Measurements from ENCODE around the gene HOXB7. TPM values are rescaled to one million over a fixed set of nuclear protein-coding genes. Genes with fewer than 3 reads are reported as not detected.

Gene HOXB7
- total and polyA plus RNA-seq, 10 of the 15 experiments (the other 5 are each of a cell fraction or from before 2014, with no cell fraction given) = 2.8 to 7.4 (median 4.2) TPM

- TF ChIP-seq CBX3 (IDR thresholded peaks at IDR 0.05; ENCODE audit: borderline replicate concordance, low read depth) (no peak), NFYB (IDR thresholded peaks at IDR 0.05; ENCODE audit: insufficient read depth, low read depth, low read length) (no peak)
These were observed 48.7 kb downstream of the HOXB7 start (continued) for GRCh38 chr17:48561884-48562810.

- ChIA-PET RAD21 (ENCODE audit: unreplicated experiment) (no interaction called here), SMC1A (ENCODE audit: uncharacterized antibody, unreplicated experiment) (interaction anchor here (1.2 to 3.3 kb wide), 2 partner anchors 23 to 49 kb away, joined by 4 to 11 read pairs; no protein-coding TSS in a partner anchor), CTCF (interaction anchor here (0.8 to 1.8 kb wide), 3 partner anchors 49 to 227 kb away, joined by 3 to 6 read pairs (median 3); no protein-coding TSS in a partner anchor), POLR2A (interaction anchor here (0.6 to 1.4 kb wide), 2 partner anchors 32 to 42 kb away, joined by 3 read pairs; no protein-coding TSS in a partner anchor)
- no peaks in the 10 kb centered on the region; a peak in 1 of 4 replicates for H3K36me3 ChIP-seq (ENCODE audit: control insufficient read depth in 2 of 2, insufficient read depth in 2 of 2, low read length in 1 of 2)
- no peaks in the 10 kb centered on the region for H3K27me3 ChIP-seq (replicated peaks in 1 of 2; ENCODE audit: control insufficient read depth in 2 of 2, insufficient read depth in 2 of 2, low read length in 1 of 2)
- no peaks in the 10 kb centered on the region for H4K20me1 ChIP-seq (ENCODE audit: control insufficient read depth, insufficient read depth)
- DNase-seq (ENCODE audit: low read depth, low spot score) (no peak), ATAC-seq (no peak), FAIRE-seq (no peak)
- H3K9ac ChIP-seq (ENCODE audit: control insufficient read depth, insufficient read depth, low read length) = no peak overlapping the region
- 60% methylated on average over 13 of the region's 14 CpGs for WGBS (ENCODE audit: insufficient coverage, insufficient replicate concordance, low lambda C conversion rate, missing lambda C conversion rate)
- H3K4me2 ChIP-seq (ENCODE audit: control insufficient read depth, insufficient read depth) = no peak overlapping the region
- no TSS peak for BruUV-seq (replicated peaks)
- in situ Hi-C loops (cut with MboI) = no loop called here
- intact Hi-C loops (cut with micrococcal nuclease; ENCODE audit: unreplicated experiment) = no loop called here
- no peak overlapping the region for H3K27ac ChIP-seq (ENCODE audit: control insufficient read depth, insufficient read depth)
- H2AFZ ChIP-seq (ENCODE audit: control insufficient read depth, low read depth, low read length) = no peak overlapping the region
- no peaks in the 10 kb centered on the region for H3K9me3 ChIP-seq (replicated peaks; ENCODE audit: control insufficient read depth, insufficient read depth, low read length)
- no peak overlapping the region for H3K4me3 ChIP-seq
- H3K4me1 ChIP-seq (ENCODE audit: control insufficient read depth, insufficient read depth, low read length) = no peaks in the 10 kb centered on the region
- no peaks in the 10 kb centered on the region for H3K79me2 ChIP-seq (ENCODE audit: control insufficient read depth, insufficient read depth, low read length)
- no peak for TF ChIP-seq EGR1 (IDR thresholded peaks at IDR 0.05; ENCODE audit: borderline replicate concordance in 1 of 2, low read depth in 2 of 2, low read length in 2 of 2)
- no peak for TF ChIP-seq IKZF2 (IDR thresholded peaks at IDR 0.05)
- no peak for TF ChIP-seq HSF1 (IDR thresholded peaks at IDR 0.05; ENCODE audit: low read depth, low read length)
- no peak for TF ChIP-seq ZZZ3 (IDR thresholded peaks at IDR 0.05; ENCODE audit: control insufficient read depth, insufficient read length, low read depth)
- no peak for TF ChIP-seq ZNF687 (IDR thresholded peaks at IDR 0.05)
- no peak for TF ChIP-seq IRF3 (IDR thresholded peaks at IDR 0.05)
- no peak for TF ChIP-seq RCOR1 (conservative IDR thresholded peaks at IDR 0.05; ENCODE audit: low read depth, low read length)
- TF ChIP-seq YBX1 (IDR thresholded peaks at IDR 0.05) = no peak
These were observed 50.7 kb downstream of the HOXB7 start for GRCh38 chr17:48559840-48560817.

Measured in GM12878 (cell line).